Measurements from ENCODE around the gene GPC1.
"Not testable (repeated sequence)": the region's sequence is repeated elsewhere in the genome, so short reads cannot be mapped to it uniquely, and the experiment has no call there.

Gene GPC1

DNA sequence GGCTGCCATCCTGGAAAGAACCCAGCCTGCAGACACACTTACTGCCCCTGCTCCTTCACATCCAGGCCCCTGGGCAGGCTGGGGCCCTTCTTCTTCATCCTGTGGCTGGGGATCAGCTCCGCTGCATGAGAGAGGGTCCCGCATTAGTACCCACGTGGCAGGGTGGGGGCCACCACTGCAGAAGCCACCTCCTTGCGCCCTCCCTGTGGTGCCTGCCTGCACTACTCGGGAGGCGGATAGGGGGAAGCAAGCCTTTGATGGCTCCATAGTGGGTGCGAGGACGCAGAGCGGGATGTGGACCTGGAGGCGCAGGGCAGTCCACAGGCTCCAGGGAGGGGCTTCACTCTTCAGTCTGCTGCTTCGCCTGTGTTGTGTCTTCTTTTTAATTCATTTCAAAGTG is 46.7 kb downstream of the GPC1 start:
- no peak overlapping the region for H3K4me2 ChIP-seq (ENCODE audit: low read length)
- H3K18ac ChIP-seq (ENCODE audit: low read length): no peak overlapping the region
- no peaks in the 10 kb centered on the region for H3K79me2 ChIP-seq (ENCODE audit: control insufficient read depth, insufficient read depth, low read length, poor library complexity)
- H3K14ac ChIP-seq (ENCODE audit: low read length): no peak overlapping the region
- no peaks in the 10 kb centered on the region for H3K27me3 ChIP-seq (ENCODE audit: insufficient read depth, low read length)
- H2BK5ac ChIP-seq (ENCODE audit: low read depth, low read length, poor library complexity): no peak overlapping the region
- WGBS (ENCODE audit: extremely low coverage, insufficient coverage, insufficient read length): no CpG with 5 or more reads among the region's 11 CpGs
- H3K4me3 ChIP-seq (ENCODE audit: low read depth, low read length): no peak overlapping the region
- no peak overlapping the region for H2AFZ ChIP-seq (ENCODE audit: insufficient read depth, low read length, poor library complexity)
- no peaks in the 10 kb centered on the region for H3K4me1 ChIP-seq (ENCODE audit: control insufficient read depth in 1 of 2, insufficient read depth in 2 of 2, low read length in 2 of 2)
- H4K12ac ChIP-seq (ENCODE audit: low read depth, low read length): no peak overlapping the region
- no peak overlapping the region for H3K9ac ChIP-seq (ENCODE audit: low read length)
- H3K27ac ChIP-seq (ENCODE audit: low read depth, low read length): no peak overlapping the region
- no peaks in the 10 kb centered on the region for H3K9me3 ChIP-seq (ENCODE audit: insufficient read depth, low read depth, low read length)
- H4K91ac ChIP-seq (ENCODE audit: low read depth, low read length): no peak overlapping the region
- no peak overlapping the region for H3K4ac ChIP-seq (ENCODE audit: low read depth, low read length)
- H4K8ac ChIP-seq (ENCODE audit: low read depth, low read length): no peak overlapping the region
- no peaks in the 10 kb centered on the region for H3K36me3 ChIP-seq (ENCODE audit: control insufficient read depth in 1 of 2, insufficient read depth in 2 of 2, low read length in 2 of 2)
- H3K79me1 ChIP-seq (ENCODE audit: low read length): no peaks in the 10 kb centered on the region
- H2AK5ac ChIP-seq (ENCODE audit: low read length): no peak overlapping the region
- H2BK12ac ChIP-seq (ENCODE audit: low read length): no peak overlapping the region
- no peak for DNase-seq
- H3K23ac ChIP-seq (ENCODE audit: low read length): no peak overlapping the region
- H2BK120ac ChIP-seq (ENCODE audit: insufficient read depth, low read length, poor library complexity): no peak overlapping the region

DNA sequence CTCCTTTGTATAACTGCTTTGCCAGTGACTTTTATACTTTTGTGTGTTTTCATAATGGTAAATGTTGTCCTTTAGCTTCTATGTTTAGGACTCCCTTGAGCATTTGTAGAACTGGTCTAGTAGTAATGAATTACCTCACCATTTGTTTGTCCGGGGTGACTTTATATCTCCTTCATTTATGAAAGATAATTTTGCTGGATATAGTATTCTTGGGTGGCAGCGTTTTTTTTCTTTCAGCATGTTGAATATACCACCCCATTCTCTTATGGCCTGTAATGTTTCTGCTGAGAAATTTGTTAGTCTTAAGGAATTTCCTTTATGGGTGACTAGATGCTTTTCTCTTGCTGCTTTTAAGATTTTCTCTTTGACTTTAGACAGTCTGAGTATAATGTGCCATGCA is 56.0 kb downstream of the GPC1 start:
- no peaks in the 10 kb centered on the region for H3K79me1 ChIP-seq (ENCODE audit: low read length)
- H3K79me2 ChIP-seq (ENCODE audit: control insufficient read depth, insufficient read depth, low read length, poor library complexity): no peaks in the 10 kb centered on the region
- no peak overlapping the region for H3K4me3 ChIP-seq (ENCODE audit: low read depth, low read length)
- H3K14ac ChIP-seq (ENCODE audit: low read length): no peak overlapping the region
- H2BK120ac ChIP-seq (ENCODE audit: insufficient read depth, low read length, poor library complexity): no peak overlapping the region
- H2BK5ac ChIP-seq (ENCODE audit: low read depth, low read length, poor library complexity): no peak overlapping the region
- no peak overlapping the region for H3K9ac ChIP-seq (ENCODE audit: low read length)
- H2AK5ac ChIP-seq (ENCODE audit: low read length): no peak overlapping the region
- H3K27me3 ChIP-seq (ENCODE audit: insufficient read depth, low read length): no peaks in the 10 kb centered on the region
- H4K12ac ChIP-seq (ENCODE audit: low read depth, low read length): no peak overlapping the region
- no peak overlapping the region for H4K8ac ChIP-seq (ENCODE audit: low read depth, low read length)
- DNase-seq: no peak
- no peak overlapping the region for H3K4me2 ChIP-seq (ENCODE audit: low read length)
- H3K4ac ChIP-seq (ENCODE audit: low read depth, low read length): no peak overlapping the region
- H3K27ac ChIP-seq (ENCODE audit: low read depth, low read length): no peak overlapping the region
- no peak overlapping the region for H2BK12ac ChIP-seq (ENCODE audit: low read length)
- no peak overlapping the region for H3K18ac ChIP-seq (ENCODE audit: low read length)
- no peak overlapping the region for H3K23ac ChIP-seq (ENCODE audit: low read length)
- H3K9me3 ChIP-seq (ENCODE audit: insufficient read depth, low read depth, low read length): peaks cover 12% of the 10 kb centered on the region
- no CpG with 5 or more reads among the region's 2 CpGs for WGBS (ENCODE audit: extremely low coverage, insufficient coverage, insufficient read length)
- H2AFZ ChIP-seq (ENCODE audit: insufficient read depth, low read length, poor library complexity): no peak overlapping the region
- H3K36me3 ChIP-seq (ENCODE audit: control insufficient read depth in 1 of 2, insufficient read depth in 2 of 2, low read length in 2 of 2): no peaks in the 10 kb centered on the region
- no peak overlapping the region for H4K91ac ChIP-seq (ENCODE audit: low read depth, low read length)
- no peaks in the 10 kb centered on the region for H3K4me1 ChIP-seq (ENCODE audit: control insufficient read depth in 1 of 2, insufficient read depth in 2 of 2, low read length in 2 of 2)

- Histone ChIP-seq H2AK5ac (ENCODE audit: low read length) (no peak overlapping the region), H3K36me3 (ENCODE audit: control insufficient read depth in 1 of 2, insufficient read depth in 2 of 2, low read length in 2 of 2) (no peaks in the 10 kb centered on the region)
Observed at GRCh38 chr2:240494194-240494793, 58.8 kb downstream of the GPC1 start.

DNA sequence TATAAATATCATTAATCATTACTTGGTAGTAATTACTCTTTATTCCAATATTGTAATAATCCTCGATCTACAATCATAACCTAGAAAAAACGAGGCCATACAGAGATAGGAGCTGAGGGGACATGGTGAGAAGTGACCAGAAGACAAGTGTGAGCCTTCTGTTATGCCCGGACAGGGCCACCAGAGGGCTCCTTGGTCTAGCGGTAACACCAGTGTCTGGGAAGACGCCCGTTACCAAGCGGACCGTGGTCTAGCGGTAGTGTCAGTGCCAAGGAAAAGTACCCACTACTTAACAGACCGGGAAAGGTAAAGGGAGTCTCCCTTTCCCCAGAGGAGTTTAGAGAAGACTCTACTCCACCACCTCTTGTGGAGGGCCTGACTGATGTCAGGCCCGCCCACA is 59.5 kb downstream of the GPC1 start:
- H3K4me3 ChIP-seq (ENCODE audit: low read depth, low read length); H2BK12ac ChIP-seq (ENCODE audit: low read length); H4K12ac ChIP-seq (ENCODE audit: low read depth, low read length); H3K18ac ChIP-seq (ENCODE audit: low read length); H3K27me3 ChIP-seq (ENCODE audit: insufficient read depth, low read length); H3K4me1 ChIP-seq (ENCODE audit: control insufficient read depth in 1 of 2, insufficient read depth in 2 of 2, low read length in 2 of 2); H3K79me1 ChIP-seq (ENCODE audit: low read length); H3K27ac ChIP-seq (ENCODE audit: low read depth, low read length); H2BK5ac ChIP-seq (ENCODE audit: low read depth, low read length, poor library complexity); H3K9ac ChIP-seq (ENCODE audit: low read length); H3K14ac ChIP-seq (ENCODE audit: low read length); H4K91ac ChIP-seq (ENCODE audit: low read depth, low read length); H2AFZ ChIP-seq (ENCODE audit: insufficient read depth, low read length, poor library complexity); H3K4ac ChIP-seq (ENCODE audit: low read depth, low read length); H3K4me2 ChIP-seq (ENCODE audit: low read length); H3K79me2 ChIP-seq (ENCODE audit: control insufficient read depth, insufficient read depth, low read length, poor library complexity); H3K23ac ChIP-seq (ENCODE audit: low read length); H2AK5ac ChIP-seq (ENCODE audit: low read length); H4K8ac ChIP-seq (ENCODE audit: low read depth, low read length); H2BK120ac ChIP-seq (ENCODE audit: insufficient read depth, low read length, poor library complexity); H3K36me3 ChIP-seq (ENCODE audit: control insufficient read depth in 1 of 2, insufficient read depth in 2 of 2, low read length in 2 of 2): not testable (repeated sequence)
- no CpG with 5 or more reads among the region's 11 CpGs for WGBS (ENCODE audit: extremely low coverage, insufficient coverage, insufficient read length)
- DNase-seq: peak; percentile 14 to 46
- peaks cover 12% of the 10 kb centered on the region for H3K9me3 ChIP-seq (ENCODE audit: insufficient read depth, low read depth, low read length)

More at GRCh38 chr2:240494194-240494793, 58.8 kb downstream of the GPC1 start:
- H3K79me2 ChIP-seq (ENCODE audit: control insufficient read depth, insufficient read depth, low read length, poor library complexity): no peaks in the 10 kb centered on the region
- H3K4me2 ChIP-seq (ENCODE audit: low read length): no peak overlapping the region
- H3K23ac ChIP-seq (ENCODE audit: low read length): no peak overlapping the region
- H2BK5ac ChIP-seq (ENCODE audit: low read depth, low read length, poor library complexity): no peak overlapping the region
- H3K4me3 ChIP-seq (ENCODE audit: low read depth, low read length): no peak overlapping the region
- H4K12ac ChIP-seq (ENCODE audit: low read depth, low read length): no peak overlapping the region
- H3K27me3 ChIP-seq (ENCODE audit: insufficient read depth, low read length): no peaks in the 10 kb centered on the region
- H3K14ac ChIP-seq (ENCODE audit: low read length): no peak overlapping the region
- DNase-seq: no peak
- no CpG with 5 or more reads among the region's 1 CpG for WGBS (ENCODE audit: extremely low coverage, insufficient coverage, insufficient read length)
- no peak overlapping the region for H2BK12ac ChIP-seq (ENCODE audit: low read length)
- H3K9me3 ChIP-seq (ENCODE audit: insufficient read depth, low read depth, low read length): peaks cover 12% of the 10 kb centered on the region
- no peaks in the 10 kb centered on the region for H3K4me1 ChIP-seq (ENCODE audit: control insufficient read depth in 1 of 2, insufficient read depth in 2 of 2, low read length in 2 of 2)
- no peak overlapping the region for H3K4ac ChIP-seq (ENCODE audit: low read depth, low read length)
- no peak overlapping the region for H4K91ac ChIP-seq (ENCODE audit: low read depth, low read length)
- no peak overlapping the region for H3K9ac ChIP-seq (ENCODE audit: low read length)
- H3K79me1 ChIP-seq (ENCODE audit: low read length): no peaks in the 10 kb centered on the region
- H3K27ac ChIP-seq (ENCODE audit: low read depth, low read length): no peak overlapping the region
- H4K8ac ChIP-seq (ENCODE audit: low read depth, low read length): no peak overlapping the region
- H2BK120ac ChIP-seq (ENCODE audit: insufficient read depth, low read length, poor library complexity): no peak overlapping the region
- H3K18ac ChIP-seq (ENCODE audit: low read length): no peak overlapping the region
- H2AFZ ChIP-seq (ENCODE audit: insufficient read depth, low read length, poor library complexity): no peak overlapping the region

All from trophoblast cell (in vitro differentiated cells and primary cell).